GM15510 (cell line): ENCODE results near the gene IFNW1.

Source experiments
- POLR2A ChIP-seq: IDR thresholded peaks from 3 replicates; pipeline ENCODE4 v1.6.1; 2011; ENCODE audit warnings: borderline replicate concordance; ENCODE audit not compliant: insufficient read length; ENCODE audit errors: extremely low read depth

The IFNW1 gene

GRCh38 chr9:21121079-21121478, 20.6 kb downstream of the IFNW1 start:
- no peak for TF ChIP-seq POLR2A

- TF ChIP-seq POLR2A: no peak
Measured at GRCh38 chr9:21119093-21119770, 22.4 kb downstream of the IFNW1 start.

GRCh38 chr9:21114311-21114710, 27.3 kb downstream of the IFNW1 start:
- no peak for TF ChIP-seq POLR2A

- no peak for TF ChIP-seq POLR2A
Measured at GRCh38 chr9:21110708-21111576, 30.7 kb downstream of the IFNW1 start.

GRCh38 chr9:21104787-21105186, 36.8 kb downstream of the IFNW1 start:
- TF ChIP-seq POLR2A: no peak

GRCh38 chr9:21102305-21102704, 39.3 kb downstream of the IFNW1 start:
- TF ChIP-seq POLR2A: no peak

- no peak for TF ChIP-seq POLR2A
Measured at GRCh38 chr9:21097817-21098216, 43.8 kb downstream of the IFNW1 start.

GRCh38 chr9:21096901-21097255, 44.8 kb downstream of the IFNW1 start:
- TF ChIP-seq POLR2A: no peak

GRCh38 chr9:21096172-21096900, 45.3 kb downstream of the IFNW1 start:
- TF ChIP-seq POLR2A: no peak

GRCh38 chr9:21095561-21095960, 46.1 kb downstream of the IFNW1 start:
- no peak for TF ChIP-seq POLR2A
